Trophoblast cell (in vitro differentiated cells and primary cell): Measurements from ENCODE around the gene MRPL23. TPM values are rescaled to one million over a fixed set of nuclear protein-coding genes. Genes with fewer than 3 reads are reported as not detected.

Source experiments
- DNase-seq, 2 donors: peaks; one replicate each; pipeline ENCODE4 v3.0.0-alpha.2; 2016
- H2AFZ ChIP-seq: 2 replicates; pipeline ENCODE4 v1.6.1; 2013; ENCODE audit warnings: low read length, moderate library complexity, mild to moderate bottlenecking; ENCODE audit not compliant: insufficient read depth, poor library complexity
- H2AK5ac ChIP-seq: 2 replicates; pipeline ENCODE4 v1.6.1; 2013; ENCODE audit warnings: mild to moderate bottlenecking, low read length
- H2BK120ac ChIP-seq: 2 replicates; pipeline ENCODE4 v1.6.1; 2013; ENCODE audit warnings: low read length, mild to moderate bottlenecking, moderate library complexity; ENCODE audit not compliant: insufficient read depth, poor library complexity
- H2BK12ac ChIP-seq: 2 replicates; pipeline ENCODE4 v1.6.1; 2013; ENCODE audit warnings: mild to moderate bottlenecking, low read length, moderate library complexity
- H2BK5ac ChIP-seq: 2 replicates; pipeline ENCODE4 v1.6.1; 2013; ENCODE audit warnings: low read length, low read depth, moderate library complexity, mild to moderate bottlenecking; ENCODE audit not compliant: poor library complexity
- H3K14ac ChIP-seq: 2 replicates; pipeline ENCODE4 v1.6.1; 2013; ENCODE audit warnings: mild to moderate bottlenecking, low read length
- H3K18ac ChIP-seq: 2 replicates; pipeline ENCODE4 v1.6.1; 2013; ENCODE audit warnings: mild to moderate bottlenecking, low read length
- H3K23ac ChIP-seq: 2 replicates; pipeline ENCODE4 v1.6.1; 2013; ENCODE audit warnings: low read length
- H3K27ac ChIP-seq: 2 replicates; pipeline ENCODE4 v1.5.1; 2013; ENCODE audit warnings: low read depth, mild to moderate bottlenecking, inconsistent platforms, low read length, moderate library complexity
- H3K27me3 ChIP-seq: 2 replicates; pipeline ENCODE4 v1.6.1; 2013; ENCODE audit warnings: inconsistent platforms, mild to moderate bottlenecking, low read length, moderate library complexity; ENCODE audit not compliant: insufficient read depth
- H3K36me3 ChIP-seq, 2 experiments: 1 replicate in 1 of 2; 2 replicates in 1 of 2; pipeline ENCODE4 v1.6.1; 2013; ENCODE audit warnings: low read length in 2 of 2, mild to moderate bottlenecking in 2 of 2, moderate library complexity in 1 of 2; ENCODE audit not compliant: insufficient read depth in 2 of 2, control insufficient read depth in 1 of 2
- H3K4ac ChIP-seq: 2 replicates; pipeline ENCODE4 v1.6.1; 2013; ENCODE audit warnings: low read depth, mild to moderate bottlenecking, low read length, moderate library complexity
- H3K4me1 ChIP-seq, 2 experiments: 1 replicate in 1 of 2; 2 replicates in 1 of 2; pipeline ENCODE4 v1.6.1; 2013; ENCODE audit warnings: low read length in 2 of 2, mild to moderate bottlenecking in 2 of 2, moderate library complexity in 1 of 2; ENCODE audit not compliant: insufficient read depth in 2 of 2, control insufficient read depth in 1 of 2
- H3K4me2 ChIP-seq: 2 replicates; pipeline ENCODE4 v1.6.1; 2013; ENCODE audit warnings: inconsistent platforms, mild to moderate bottlenecking, low read length, moderate library complexity
- H3K4me3 ChIP-seq: 2 replicates; pipeline ENCODE4 v1.5.1; 2013; ENCODE audit warnings: mild to moderate bottlenecking, low read depth, low read length, inconsistent platforms
- H3K79me1 ChIP-seq: one replicate; pipeline ENCODE4 v1.6.1; 2013; ENCODE audit warnings: low read length
- H3K79me2 ChIP-seq: 2 replicates; pipeline ENCODE4 v1.6.1; 2013; ENCODE audit warnings: low read length, mild to moderate bottlenecking; ENCODE audit not compliant: control insufficient read depth, insufficient read depth, poor library complexity
- H3K9ac ChIP-seq: 2 replicates; pipeline ENCODE4 v1.6.1; 2013; ENCODE audit warnings: mild to moderate bottlenecking, low read length
- H3K9me3 ChIP-seq: 2 replicates; pipeline ENCODE4 v1.6.1; 2013; ENCODE audit warnings: low read depth, mild to moderate bottlenecking, control low read depth, inconsistent platforms, low read length; ENCODE audit not compliant: insufficient read depth
- H4K12ac ChIP-seq: 2 replicates; pipeline ENCODE4 v1.6.1; 2013; ENCODE audit warnings: low read depth, mild to moderate bottlenecking, low read length, moderate library complexity
- H4K8ac ChIP-seq: 2 replicates; pipeline ENCODE4 v1.6.1; 2013; ENCODE audit warnings: low read depth, mild to moderate bottlenecking, low read length, moderate library complexity
- H4K91ac ChIP-seq: one replicate; pipeline ENCODE4 v1.6.1; 2013; ENCODE audit warnings: low read depth, mild to moderate bottlenecking, low read length, moderate library complexity
- WGBS: extraction: QIAGEN DNeasy Blood & Tissue Kit; methylation state at CpG from one replicate; pipeline ENCODE4 v1.1.7; 2013; ENCODE audit warnings: missing lambda C conversion rate; ENCODE audit not compliant: insufficient read length, insufficient coverage; ENCODE audit errors: extremely low coverage; 5-methylcytosine and 5-hydroxymethylcytosine counted together
- polyA plus RNA-seq: library from polyadenylated mRNA; stranded (reverse); fragments of 200-250 nt; gene quantifications from 2 replicates; pipeline ENCODE4 v1.2.3, GENCODE V29; 2013

MRPL23 gene
- 99.0 and 101 TPM in 2 replicates for polyA plus RNA-seq

DNA sequence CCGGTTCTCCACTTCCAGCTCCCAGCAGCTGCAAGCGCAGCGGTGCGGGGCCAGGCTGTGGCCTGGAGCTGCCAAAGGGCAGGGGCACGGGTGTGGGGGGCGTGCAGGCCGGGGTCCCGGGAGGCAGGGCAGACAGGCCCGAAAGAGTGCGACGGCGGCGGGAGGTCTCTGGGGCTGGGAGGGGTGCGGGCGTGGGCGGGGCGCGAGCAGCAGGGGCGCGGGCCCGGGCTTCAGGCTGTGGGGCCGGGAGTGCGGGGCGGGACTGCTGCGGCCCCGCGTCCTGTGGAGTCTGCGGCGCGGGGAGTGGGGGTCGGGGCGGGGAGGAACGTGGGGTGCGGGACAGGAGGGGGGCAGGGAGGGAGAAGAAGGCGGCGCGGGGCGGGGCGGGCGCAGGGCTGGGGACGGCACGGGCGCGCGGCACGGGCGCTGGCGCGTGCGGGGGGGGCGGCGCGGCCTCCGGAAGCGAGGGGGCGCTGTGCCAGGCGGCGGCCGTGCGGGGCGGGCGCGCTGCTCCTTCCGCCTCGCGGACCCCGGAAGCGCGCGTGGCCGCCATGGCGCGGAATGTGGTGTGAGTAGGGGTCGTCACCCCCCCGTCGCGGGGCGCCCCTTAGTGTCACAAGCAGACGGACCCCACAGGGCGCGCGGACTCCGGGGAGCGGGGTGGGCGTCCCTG is at the start of gene MRPL23:
Gene MRPL23, plus strand, starts transcription at position 521 of the 673 bp plus-strand sequence. Its CDS starts 31 bp downstream, at position 552.
- WGBS = no CpG with 5 or more reads among the region's 85 CpGs
- no peak within 1 kb of the TSS for H2AFZ ChIP-seq
- H3K9me3 ChIP-seq = peaks cover 3% of the 10 kb centered on the region
- no peaks in the 10 kb centered on the region for H3K27me3 ChIP-seq
- H3K79me1 ChIP-seq = no peaks in the 10 kb centered on the region
- DNase-seq = no peak
- H2BK5ac ChIP-seq = no peak within 1 kb of the TSS
- H3K4me2 ChIP-seq = no peak within 1 kb of the TSS
- no peak within 1 kb of the TSS for H3K14ac ChIP-seq
- no peaks in the 10 kb centered on the region for H3K79me2 ChIP-seq
- H3K23ac ChIP-seq = no peak within 1 kb of the TSS
- no peak within 1 kb of the TSS for H2BK120ac ChIP-seq
- no peak within 1 kb of the TSS for H2AK5ac ChIP-seq
- no peaks in the 10 kb centered on the region for H3K4me1 ChIP-seq
- H2BK12ac ChIP-seq = no peak within 1 kb of the TSS
- H3K4ac ChIP-seq = no peak within 1 kb of the TSS
- H4K91ac ChIP-seq = no peak within 1 kb of the TSS
- H4K12ac ChIP-seq = no peak within 1 kb of the TSS
- no peak within 1 kb of the TSS for H4K8ac ChIP-seq
- H3K4me3 ChIP-seq = no peak within 1 kb of the TSS
- no peak within 1 kb of the TSS for H3K18ac ChIP-seq
- no peaks in the 10 kb centered on the region for H3K36me3 ChIP-seq
- H3K9ac ChIP-seq = no peak within 1 kb of the TSS
- no peak within 1 kb of the TSS for H3K27ac ChIP-seq

DNA sequence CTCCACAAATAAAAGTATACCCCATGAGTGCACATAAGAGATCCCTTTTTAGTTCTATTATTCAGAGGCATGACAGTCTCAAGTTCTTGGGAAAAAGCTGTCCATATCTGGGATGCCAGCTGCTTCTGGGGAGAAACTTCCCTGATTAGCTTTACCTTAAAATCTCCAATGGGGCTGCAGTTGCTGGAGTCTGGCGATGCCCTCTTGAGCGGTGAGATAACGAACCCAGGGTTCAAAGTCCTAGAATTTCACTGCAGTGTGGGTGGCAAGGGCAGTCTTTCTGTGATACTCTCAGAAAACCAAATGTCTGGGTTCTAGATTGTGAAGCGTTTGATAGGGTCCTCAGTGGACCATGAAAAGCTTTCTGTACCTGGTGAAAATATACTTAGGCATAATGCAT is 48.0 kb upstream of the MRPL23 start:
- Histone ChIP-seq H3K18ac (no peak overlapping the region), H2BK5ac (no peak overlapping the region), H3K4me1 (no peaks in the 10 kb centered on the region), H3K4me2 (no peak overlapping the region), H2AK5ac (no peak overlapping the region), H3K4ac (no peak overlapping the region), H3K79me1 (no peaks in the 10 kb centered on the region), H4K91ac (no peak overlapping the region), H3K4me3 (no peak overlapping the region), H3K23ac (no peak overlapping the region), H2BK12ac (no peak overlapping the region), H3K79me2 (no peaks in the 10 kb centered on the region), H3K27me3 (no peaks in the 10 kb centered on the region), H3K9me3 (no peaks in the 10 kb centered on the region), H2AFZ (no peak overlapping the region), H2BK120ac (no peak overlapping the region), H3K9ac (no peak overlapping the region), H3K27ac (no peak overlapping the region), H3K14ac (no peak overlapping the region), H3K36me3 (no peaks in the 10 kb centered on the region), H4K8ac (no peak overlapping the region), H4K12ac (no peak overlapping the region)
- no CpG with 5 or more reads among the region's 4 CpGs for WGBS
- no peak for DNase-seq

DNA sequence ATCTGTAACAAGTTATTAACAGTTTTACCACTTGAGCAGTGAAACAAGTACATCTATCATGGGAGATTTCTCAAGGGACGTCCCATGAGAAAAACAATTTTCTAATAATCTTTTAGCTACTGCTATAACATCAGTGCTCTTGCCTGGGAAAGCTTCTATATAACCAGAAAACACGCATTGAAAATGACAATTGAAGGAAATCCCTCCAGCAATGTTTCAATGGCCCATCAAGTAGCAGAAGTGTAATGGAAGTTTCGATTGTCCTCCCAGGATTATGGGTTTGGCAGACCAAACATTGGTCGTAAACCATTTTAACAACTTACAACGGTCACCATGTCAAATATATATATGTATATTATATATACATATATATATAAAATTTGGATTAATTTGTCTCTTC is 47.4 kb upstream of the MRPL23 start:
- Histone ChIP-seq H2BK12ac (no peak overlapping the region), H3K9ac (no peak overlapping the region), H3K79me2 (no peaks in the 10 kb centered on the region), H3K36me3 (no peaks in the 10 kb centered on the region), H3K4ac (no peak overlapping the region), H4K91ac (no peak overlapping the region), H2AFZ (no peak overlapping the region), H4K12ac (no peak overlapping the region), H3K4me3 (no peak overlapping the region), H3K23ac (no peak overlapping the region), H3K27me3 (no peaks in the 10 kb centered on the region), H2AK5ac (no peak overlapping the region), H3K18ac (no peak overlapping the region), H3K4me1 (no peaks in the 10 kb centered on the region), H3K14ac (no peak overlapping the region), H2BK120ac (no peak overlapping the region), H3K4me2 (no peak overlapping the region), H3K9me3 (no peaks in the 10 kb centered on the region), H4K8ac (no peak overlapping the region), H2BK5ac (no peak overlapping the region), H3K27ac (no peak overlapping the region), H3K79me1 (no peaks in the 10 kb centered on the region)
- no CpG with 5 or more reads among the region's 5 CpGs for WGBS
- DNase-seq = no peak

DNA sequence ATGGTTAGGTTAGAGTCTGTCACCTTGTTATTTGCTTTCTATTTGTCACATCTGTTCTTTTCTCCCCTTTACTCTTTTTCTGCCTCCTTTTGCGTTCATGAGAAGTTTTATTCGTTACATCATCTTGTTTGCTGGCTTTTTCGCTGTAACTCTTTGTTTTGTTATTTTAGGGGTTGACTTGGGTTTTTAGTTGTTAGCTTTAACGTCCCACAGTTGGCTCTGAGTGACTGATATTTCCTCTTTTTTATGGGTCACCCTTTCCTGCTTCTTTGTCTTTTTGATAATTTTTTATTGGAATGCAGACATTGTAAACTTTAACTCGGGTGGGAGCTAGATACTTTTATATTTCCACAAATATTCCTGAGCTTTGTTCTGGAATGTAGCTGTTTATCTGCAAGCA is 41.0 kb upstream of the MRPL23 start:
- Histone ChIP-seq H3K27ac (no peak overlapping the region), H2AFZ (no peak overlapping the region), H3K4me2 (no peak overlapping the region), H3K14ac (no peak overlapping the region), H3K27me3 (no peaks in the 10 kb centered on the region), H3K9ac (no peak overlapping the region), H3K18ac (no peak overlapping the region), H3K23ac (no peak overlapping the region), H4K12ac (no peak overlapping the region), H3K4ac (no peak overlapping the region), H3K4me3 (no peak overlapping the region), H3K36me3 (no peaks in the 10 kb centered on the region), H3K79me1 (no peaks in the 10 kb centered on the region), H2AK5ac (no peak overlapping the region), H2BK120ac (no peak overlapping the region), H3K9me3 (no peaks in the 10 kb centered on the region), H3K79me2 (no peaks in the 10 kb centered on the region), H2BK12ac (no peak overlapping the region), H2BK5ac (no peak overlapping the region), H3K4me1 (no peaks in the 10 kb centered on the region), H4K91ac (no peak overlapping the region), H4K8ac (no peak overlapping the region)
- DNase-seq = no peak
- no CpG with 5 or more reads among the region's 5 CpGs for WGBS
